T1000 (cell line): ENCODE results near the gene CLEC3B.
"Not testable (repeated sequence)": the region's sequence is repeated elsewhere in the genome, so short reads cannot be mapped to it uniquely, and the experiment has no call there.

Experiments used
- DNase-seq: peaks from one replicate; lab custom pipeline; 2025; ENCODE audit warnings: mixed read lengths; lab: John Stamatoyannopoulos, UW

Gene CLEC3B

GRCh38 chr3:45035441-45036301 is 9.6 kb downstream of the CLEC3B start:
- DNase-seq = no peak

- DNase-seq = peak; percentile 92
Observed at GRCh38 chr3:45037720-45038455, 11.8 kb downstream of the CLEC3B start.

DNA sequence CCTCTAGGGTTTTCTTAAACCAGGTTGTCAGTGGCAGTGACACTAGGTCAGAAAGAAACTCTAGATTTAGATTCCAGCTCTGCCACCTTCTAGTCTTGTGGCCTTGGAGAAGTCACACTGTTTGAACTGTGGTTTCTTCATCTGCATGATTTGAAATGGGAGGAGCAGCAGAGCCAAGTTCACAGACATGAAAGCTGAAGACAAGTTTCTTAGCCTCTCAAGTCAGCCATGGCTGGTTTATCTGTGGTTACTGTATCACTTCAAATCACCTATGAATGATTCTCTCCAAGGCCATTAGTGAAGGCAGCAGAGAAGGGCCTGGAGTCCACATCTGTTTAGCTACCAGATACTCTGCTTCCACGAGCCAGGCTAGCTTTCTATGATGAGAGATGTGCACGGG is 15.6 kb downstream of the CLEC3B start:
- DNase-seq = no peak

- no peak for DNase-seq
Observed at GRCh38 chr3:45042162-45042561, 16.1 kb downstream of the CLEC3B start.

DNA sequence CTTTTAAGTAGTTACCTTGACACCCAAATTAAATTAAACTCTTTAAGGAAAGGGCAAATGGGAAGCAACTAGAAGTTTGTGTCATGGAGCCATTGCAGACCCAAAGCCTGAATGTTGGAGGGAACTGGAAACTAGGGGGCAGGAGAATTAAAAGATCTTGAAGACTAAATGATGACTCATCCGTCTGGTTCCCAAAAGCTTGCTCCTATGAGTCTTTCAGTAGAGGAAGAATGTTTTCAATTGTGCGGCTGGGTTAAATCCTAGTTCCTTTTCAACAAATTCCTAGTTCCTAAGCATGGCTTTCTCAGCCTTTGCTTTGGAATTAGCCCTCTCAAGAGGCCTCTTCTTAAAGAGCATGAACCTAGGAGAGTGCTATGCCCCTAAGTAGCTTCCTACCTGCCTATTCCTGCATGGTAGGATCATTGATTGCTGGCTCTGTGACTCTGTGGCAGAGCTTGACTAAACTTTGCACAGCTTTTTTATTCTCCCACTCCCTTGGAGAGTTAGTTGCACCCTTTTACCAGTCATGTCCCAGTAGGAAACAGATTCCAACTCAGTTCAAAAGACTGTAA is 17.7 kb downstream of the CLEC3B start:
- peak; percentile 17 for DNase-seq

DNA sequence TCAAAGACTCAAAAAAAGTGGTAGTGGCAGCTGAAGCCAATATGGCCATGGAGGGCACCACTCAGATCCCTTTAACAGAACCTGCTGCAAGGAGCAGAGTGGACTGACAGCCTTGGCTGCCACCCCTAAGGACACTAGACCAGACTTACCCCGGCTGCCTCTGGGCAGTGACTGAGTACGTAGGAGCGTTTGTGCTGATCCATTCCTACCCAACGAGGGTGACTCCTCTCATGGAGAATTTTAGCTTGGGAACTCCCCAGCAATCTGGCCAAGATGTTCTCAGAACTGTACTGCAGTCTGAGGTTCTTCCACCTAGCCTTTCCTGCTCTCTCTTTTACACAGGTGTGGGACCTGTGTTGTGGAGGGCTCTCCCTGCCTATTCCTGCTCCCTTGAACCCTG is 22.1 kb downstream of the CLEC3B start:
- no peak for DNase-seq

DNA sequence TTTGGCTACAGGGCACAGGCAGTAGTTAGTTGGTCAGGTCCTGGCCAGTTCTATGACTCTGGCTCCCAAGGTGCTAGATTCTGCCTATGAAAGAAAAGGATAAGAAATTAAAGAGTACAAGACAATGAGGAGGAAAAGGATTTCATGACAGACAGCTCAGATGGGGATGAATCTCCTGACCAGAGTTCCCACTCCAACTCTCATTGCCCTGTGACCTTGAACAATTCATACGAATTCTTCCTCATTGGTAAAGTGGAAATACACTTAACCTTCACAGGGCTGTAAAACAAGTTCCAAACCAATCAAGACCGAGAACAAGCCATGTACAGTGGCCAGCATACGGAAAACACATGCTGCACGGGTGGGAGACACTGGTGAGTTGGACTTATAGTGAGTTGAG is 23.7 kb downstream of the CLEC3B start:
- no peak for DNase-seq

DNA sequence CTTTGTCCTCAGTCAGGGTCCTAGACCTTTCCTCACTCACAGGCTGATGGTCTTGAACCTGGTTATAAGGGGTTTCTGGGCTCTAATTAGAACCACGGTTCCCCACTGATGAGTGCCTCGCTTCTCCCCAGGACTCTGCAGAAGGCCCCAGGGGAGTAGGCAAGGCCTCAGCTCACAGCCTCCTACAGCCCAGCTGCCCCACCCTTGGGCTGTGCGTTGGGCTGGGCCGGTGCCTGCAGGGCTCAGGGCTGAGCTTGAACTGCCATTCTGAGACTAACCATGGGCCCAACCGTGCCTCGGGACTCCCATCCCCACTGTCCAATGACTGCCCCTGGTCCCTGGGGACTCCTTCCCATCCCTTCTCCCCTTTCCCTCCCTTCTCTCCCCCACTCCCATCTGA is 25.6 kb downstream of the CLEC3B start:
- no peak for DNase-seq

DNA sequence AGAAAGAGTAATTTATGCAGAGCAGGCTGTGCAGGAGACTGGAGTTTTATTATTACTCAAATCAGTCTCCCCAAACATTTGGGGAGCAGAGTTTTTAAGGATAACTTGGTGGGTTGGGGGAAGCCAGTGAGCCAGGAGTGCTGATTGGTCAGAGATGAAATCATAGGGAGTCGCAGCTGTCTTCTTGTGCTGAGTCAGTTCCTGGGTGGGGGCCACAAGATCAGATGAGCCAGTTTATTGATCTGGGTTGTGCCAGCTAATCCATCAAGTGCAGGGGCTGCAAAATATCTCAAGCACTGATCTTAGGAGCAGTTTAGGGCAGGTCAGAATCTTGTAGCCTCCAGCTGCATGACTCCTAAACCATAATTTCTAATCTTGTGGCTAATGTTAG is 27.7 kb downstream of the CLEC3B start:
- DNase-seq = not testable (repeated sequence)

GRCh38 chr3:45054196-45054857 is 28.2 kb downstream of the CLEC3B start:
- DNase-seq = no peak

- DNase-seq = no peak
Observed at GRCh38 chr3:45055032-45055410, 28.9 kb downstream of the CLEC3B start.

DNA sequence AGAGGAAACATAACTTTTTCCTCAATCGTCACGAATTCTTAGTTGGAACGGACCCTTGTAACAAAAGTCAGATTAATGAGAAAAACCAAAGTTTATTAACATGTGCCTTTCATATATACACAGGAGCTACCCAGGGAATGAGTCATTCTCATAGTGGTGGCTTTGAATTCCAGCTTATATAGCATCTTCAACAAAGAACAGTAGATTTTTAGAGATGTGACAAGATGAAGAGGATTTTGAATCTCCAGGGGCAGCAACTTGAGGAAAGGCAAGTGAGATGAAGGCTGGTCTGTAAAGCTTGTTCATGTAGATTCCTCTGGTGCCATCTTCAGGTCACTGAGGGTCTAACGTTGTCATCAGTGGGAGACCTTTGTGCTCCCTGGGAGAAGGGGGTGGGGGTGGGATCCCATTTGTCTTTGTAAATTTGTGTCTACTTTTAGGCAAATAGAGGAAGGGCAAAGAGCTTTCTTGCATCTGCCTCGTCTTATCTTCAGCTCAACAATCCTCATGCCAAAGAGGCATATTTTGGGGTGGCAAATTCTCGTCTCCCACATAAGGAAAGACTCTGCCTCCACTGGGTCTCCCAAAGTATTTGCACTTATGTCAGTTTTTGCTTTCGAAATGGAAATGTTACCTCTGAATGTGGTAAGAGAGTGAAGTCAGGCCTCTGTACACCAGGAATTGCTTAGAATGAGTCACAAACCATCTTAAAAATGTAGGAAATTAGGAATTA is 29.5 kb downstream of the CLEC3B start:
- DNase-seq = peak; percentile 32

DNA sequence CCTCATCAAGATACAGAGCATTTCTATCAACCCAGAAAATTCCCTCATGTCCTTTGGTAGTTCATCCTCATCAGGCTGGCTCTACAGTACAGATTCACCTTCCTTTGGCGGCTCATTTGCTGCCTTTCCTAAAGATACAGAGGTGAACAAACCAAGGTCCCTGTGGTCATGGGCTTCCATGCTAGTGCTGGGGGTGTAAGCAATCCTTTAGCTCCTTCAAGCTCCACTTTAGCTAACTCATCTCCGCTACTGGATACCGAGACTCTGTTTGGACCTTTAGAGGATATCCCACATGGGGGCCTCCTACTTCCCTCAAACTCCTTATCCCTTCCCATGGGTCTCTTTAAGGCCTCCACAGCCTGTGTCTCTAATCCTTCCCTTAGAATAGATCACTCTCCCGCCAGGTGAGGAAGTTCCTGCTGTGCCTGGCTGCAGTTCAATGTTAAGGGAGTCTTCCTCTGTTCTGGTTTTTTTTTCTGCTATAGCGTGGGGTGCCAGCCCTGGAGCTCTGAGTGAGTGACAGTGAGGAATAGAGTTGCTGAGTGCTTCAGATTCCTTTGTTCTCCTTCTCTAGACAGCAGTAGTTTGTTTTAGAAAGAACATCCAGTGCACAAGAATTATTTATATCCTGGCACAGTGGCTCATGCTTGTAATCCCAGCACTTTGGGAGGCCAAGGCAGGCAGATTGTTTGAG is 30.7 kb downstream of the CLEC3B start:
- DNase-seq = no peak

DNA sequence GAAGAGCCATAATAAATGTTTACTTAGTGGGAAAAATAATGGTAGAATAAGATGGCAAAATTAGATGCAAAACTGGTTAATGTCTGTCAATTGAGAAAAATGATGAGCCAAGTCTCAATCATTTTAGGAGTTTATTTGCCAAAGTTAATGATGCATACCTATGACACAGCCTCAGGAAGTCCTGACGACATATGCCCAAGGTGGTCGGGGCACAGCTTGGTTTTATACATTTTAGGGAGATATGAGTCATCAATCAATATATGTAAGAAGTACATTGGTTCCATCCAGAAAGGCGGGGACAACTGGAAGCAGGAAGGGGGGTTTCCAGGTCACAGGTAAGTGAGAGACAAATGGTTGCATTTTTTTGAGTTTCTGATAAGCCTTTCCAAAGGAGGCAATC is 31.5 kb downstream of the CLEC3B start:
- no peak for DNase-seq

GRCh38 chr3:45059132-45059531 is 33.0 kb downstream of the CLEC3B start:
- no peak for DNase-seq

DNA sequence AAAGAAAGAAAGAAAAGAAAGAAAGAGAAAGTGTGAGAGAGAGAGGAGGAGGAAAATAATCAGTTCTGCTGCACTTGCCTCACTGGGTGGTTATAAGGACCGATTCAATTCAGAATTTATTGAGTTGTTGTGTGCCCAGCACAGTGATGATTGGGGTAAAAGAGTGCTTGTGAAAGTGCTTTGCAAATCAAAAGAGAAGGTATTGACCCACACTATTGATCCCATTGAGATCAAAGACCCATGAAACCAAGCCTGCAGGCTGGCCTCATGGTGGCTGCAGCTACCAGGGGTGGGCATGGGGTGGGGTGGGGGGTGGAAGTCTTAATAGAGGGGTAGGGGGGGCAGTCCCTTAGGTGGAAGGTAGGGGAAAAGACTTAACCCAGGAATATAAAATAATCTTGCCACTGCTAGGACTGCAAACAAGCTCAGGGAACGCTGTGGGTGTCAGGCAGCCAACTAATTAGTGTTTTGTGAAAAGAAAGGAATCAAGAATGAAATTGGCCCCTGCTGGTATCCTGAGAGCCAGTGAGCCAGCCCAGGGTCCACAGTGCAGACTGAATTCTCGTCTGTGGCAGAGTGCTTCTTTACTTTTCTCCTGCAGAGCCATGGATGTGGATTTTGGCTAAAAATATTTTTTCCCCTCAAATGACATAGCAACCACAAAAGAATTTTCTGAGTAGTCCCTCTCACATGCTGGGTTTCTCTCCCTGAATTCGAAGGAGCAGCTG is 34.2 kb downstream of the CLEC3B start:
- no peak for DNase-seq

DNA sequence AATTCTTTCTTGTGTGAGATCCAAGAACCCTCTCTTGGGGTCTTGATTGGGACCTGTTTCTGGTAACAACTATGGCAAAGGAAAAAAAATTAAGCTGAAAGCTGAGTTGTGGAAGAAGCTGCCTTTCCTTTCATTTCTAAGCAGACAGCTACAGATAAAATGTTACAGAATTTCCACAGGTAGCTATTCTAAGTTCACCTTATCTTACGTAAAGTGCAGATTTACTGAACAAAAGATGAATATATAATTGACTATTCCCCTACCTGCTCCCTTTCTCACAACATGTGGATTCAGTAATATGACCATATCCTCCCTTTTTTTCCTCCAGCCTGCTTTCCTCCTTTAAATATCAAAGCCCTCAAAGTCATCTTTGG is 36.6 kb downstream of the CLEC3B start:
- DNase-seq = no peak

GRCh38 chr3:45064512-45065372 is 38.6 kb downstream of the CLEC3B start:
- peak; percentile 62 for DNase-seq

DNA sequence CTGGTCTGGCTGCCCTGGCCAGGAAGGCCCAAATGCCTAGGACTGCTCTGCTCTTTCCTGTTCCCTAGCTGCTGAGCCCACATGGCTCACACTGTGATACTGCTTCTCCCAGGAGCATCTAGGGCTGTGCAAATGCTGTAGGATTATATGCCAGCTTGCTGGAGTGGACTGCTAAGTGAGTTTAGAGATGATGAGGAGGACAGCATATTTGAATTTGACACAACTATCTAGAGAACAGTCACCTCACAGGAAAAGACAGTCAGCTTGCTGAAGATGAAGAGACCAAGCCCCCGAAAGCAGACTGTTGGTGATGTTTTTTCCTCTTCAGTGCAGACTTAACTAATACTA is 39.2 kb downstream of the CLEC3B start:
- DNase-seq = no peak
